OCI-LY7 (cell line): ENCODE results near the gene TRIM13. TPM values are rescaled to one million over a fixed set of nuclear protein-coding genes. Genes with fewer than 3 reads are reported as not detected.
A peak's percentile ranks its signal among the peaks of the same experiment; 100 is the strongest.

Experiments
- BruUV-seq: library from RNA; stranded (reverse); fragments of 400-500 nt; replicated peaks from 2 replicates; lab custom pipeline; 2021; lab: Mats Ljungman, UMichigan
- CTCF ChIA-PET: fragments of 300-600 bp; sonication (Branson Sonifier 250); formaldehyde crosslinking; loops from one replicate; lab custom pipeline; 2022; ENCODE audit warnings: antibody characterized with exemption; ENCODE audit not compliant: unreplicated experiment; lab: Charles Lee
- POLR2A ChIA-PET: fragments of 300-600 bp; sonication (Branson Sonifier 250); formaldehyde crosslinking; loops from one replicate; lab custom pipeline; 2022; ENCODE audit warnings: antibody characterized with exemption; lab: Charles Lee
- DNase-seq: peaks from one replicate; pipeline ENCODE4 v3.0.0-alpha.2; 2015; ENCODE audit warnings: low spot score
- H2AFZ ChIP-seq: fragments of 200-600 bp; sonication (generic), shearing (Covaris generic); 2 replicates; pipeline ENCODE4 v1.6.1; 2014; ENCODE audit warnings: mild to moderate bottlenecking, antibody characterized with exemption, low read length, moderate library complexity
- H3K27ac ChIP-seq: fragments of 200-600 bp; sonication (generic); 2 replicates; pipeline ENCODE4 v1.5.1; 2014; ENCODE audit warnings: mixed run types, low read depth, mild to moderate bottlenecking, moderate library complexity, low read length, inconsistent platforms; ENCODE audit not compliant: poor library complexity, severe bottlenecking
- H3K36me3 ChIP-seq: fragments of 200-600 bp; sonication (generic); 2 replicates; pipeline ENCODE4 v1.6.1; 2014; ENCODE audit warnings: mild to moderate bottlenecking, antibody characterized with exemption, low read length, moderate library complexity, mixed read lengths; ENCODE audit not compliant: insufficient read depth
- H3K4me1 ChIP-seq: fragments of 200-600 bp; sonication (generic); 2 replicates; pipeline ENCODE4 v1.5.1; 2014; ENCODE audit warnings: mild to moderate bottlenecking, low read length; ENCODE audit not compliant: insufficient read depth, poor library complexity, severe bottlenecking
- H3K4me2 ChIP-seq: fragments of 200-600 bp; sonication (generic); 2 replicates; pipeline ENCODE4 v1.6.1; 2014; ENCODE audit warnings: mild to moderate bottlenecking, low read length
- H3K4me3 ChIP-seq: fragments of 200-600 bp; sonication (generic); 2 replicates; pipeline ENCODE4 v1.5.1; 2014; ENCODE audit warnings: mild to moderate bottlenecking, low read depth, low read length; ENCODE audit not compliant: poor library complexity, severe bottlenecking
- H3K79me2 ChIP-seq: fragments of 200-600 bp; sonication (generic); 2 replicates; pipeline ENCODE4 v1.6.1; 2016; ENCODE audit warnings: low read depth, mild to moderate bottlenecking, low read length, moderate library complexity, mixed read lengths; ENCODE audit not compliant: insufficient read depth
- H3K9me2 ChIP-seq: fragments of 200-600 bp; sonication (generic); 2 replicates; pipeline ENCODE4 v1.6.1; 2016; ENCODE audit warnings: mild to moderate bottlenecking, low read length, mixed read lengths; ENCODE audit not compliant: insufficient read depth
- H3K9me3 ChIP-seq: fragments of 200-600 bp; sonication (generic); 2 replicates; pipeline ENCODE4 v1.6.1; 2014; ENCODE audit warnings: mild to moderate bottlenecking, mixed run types, low read length, mixed read lengths
- H4K20me1 ChIP-seq: fragments of 200-600 bp; sonication (generic); 2 replicates; pipeline ENCODE4 v1.6.1; 2014; ENCODE audit warnings: mild to moderate bottlenecking, antibody characterized with exemption, low read length, moderate library complexity, mixed read lengths; ENCODE audit not compliant: insufficient read depth
- EZH2phosphoT487 ChIP-seq: fragments of 200-600 bp; sonication (generic); IDR thresholded peaks from 2 replicates; pipeline ENCODE4 v1.6.1; 2018; ENCODE audit warnings: low read depth, borderline replicate concordance, mild to moderate bottlenecking, mixed run types, antibody characterized with exemption, low read length, moderate library complexity, mixed read lengths
- intact Hi-C: fragments of 100-400 bp; cut with micrococcal nuclease; formaldehyde crosslinking; loops from one replicate; pipeline ENCODE4 v1.10.0; 2022; ENCODE audit not compliant: unreplicated experiment
- total RNA-seq, 2 experiments: library from RNA; depleted of rRNA in 1 of 2; stranded (reverse); fragments of >200 nt in 1 of 2; shearing (Covaris generic) in 1 of 2; gene quantifications; 2 replicates each; pipeline ENCODE4 v1.2.3, GENCODE V29; 2014 to 2022
- TF ChIP-seq, protein P1 (sequence below): fragments of 200-600 bp; sonication (generic); conservative IDR thresholded peaks from 2 replicates; pipeline ENCODE4 v1.5.1; 2014; ENCODE audit warnings: mild to moderate bottlenecking, antibody characterized with exemption, low read length, moderate library complexity, mixed read lengths

The TRIM13 gene
- total RNA-seq, 2 experiments from 2014 or later = 12.5 to 13.8 TPM

DNA sequence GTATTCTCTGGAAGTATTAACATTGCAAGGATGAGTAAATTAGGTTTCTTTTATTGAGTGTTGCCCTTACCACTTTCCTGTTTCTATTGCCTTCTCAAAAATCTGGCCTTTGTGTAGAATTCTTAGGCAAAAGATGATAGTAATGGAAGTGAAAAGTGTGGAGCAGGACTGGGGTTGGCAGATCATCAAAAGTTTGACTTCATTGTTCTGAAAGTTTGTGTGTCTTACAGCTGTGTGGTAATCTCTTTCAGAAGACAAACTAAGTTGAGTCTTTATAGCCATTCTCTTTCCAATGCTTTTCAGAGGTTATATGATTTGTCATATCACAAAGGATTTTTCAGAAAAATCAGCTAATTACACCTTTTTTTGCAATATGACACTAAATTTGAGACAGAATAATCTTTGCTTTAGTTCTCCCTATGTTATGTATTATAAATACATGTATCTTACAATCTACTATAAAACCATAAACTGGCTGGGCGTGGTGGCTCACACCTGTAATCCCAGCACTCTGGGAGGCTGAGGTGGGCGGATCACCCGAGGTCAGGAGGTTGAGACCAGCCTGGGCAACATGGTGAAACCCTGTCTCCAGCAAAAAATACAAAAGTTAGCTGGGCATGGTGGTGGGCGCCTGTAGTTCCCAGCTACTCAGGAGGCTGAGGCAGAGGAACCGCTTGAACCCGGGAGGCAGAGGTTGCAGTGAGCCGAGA lies 9.7 kb downstream of the TRIM13 start:
- POLR2A ChIA-PET = interaction anchor here (0.6 to 1.1 kb wide), 3 partner anchors 15 to 510 kb away, joined by 3 to 5 read pairs (median 3); no protein-coding TSS in a partner anchor
- peaks cover 13% of the 10 kb centered on the region; the same call in 1 of the 2 replicates for H3K79me2 ChIP-seq

DNA sequence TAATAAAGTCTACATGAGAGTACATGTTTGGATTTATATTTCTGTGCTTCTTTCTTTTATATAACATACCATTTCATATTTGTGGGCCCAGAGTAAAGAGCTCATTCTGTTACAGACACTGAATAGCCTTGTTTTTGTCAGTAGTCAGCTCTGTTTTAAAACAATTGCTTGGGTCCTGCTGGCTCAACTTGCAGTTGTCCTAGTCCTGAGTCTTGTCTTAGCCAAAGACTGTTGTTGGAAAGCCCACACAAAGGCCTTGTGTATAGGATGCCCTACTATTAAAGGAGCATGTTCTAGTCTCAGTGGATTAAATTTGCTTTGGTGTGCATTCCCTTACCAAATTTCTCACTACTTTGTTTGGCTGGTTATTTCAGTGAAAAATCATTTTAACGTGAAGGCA lies 14.6 kb downstream of the TRIM13 start:
- TF ChIP-seq, protein P1, sequence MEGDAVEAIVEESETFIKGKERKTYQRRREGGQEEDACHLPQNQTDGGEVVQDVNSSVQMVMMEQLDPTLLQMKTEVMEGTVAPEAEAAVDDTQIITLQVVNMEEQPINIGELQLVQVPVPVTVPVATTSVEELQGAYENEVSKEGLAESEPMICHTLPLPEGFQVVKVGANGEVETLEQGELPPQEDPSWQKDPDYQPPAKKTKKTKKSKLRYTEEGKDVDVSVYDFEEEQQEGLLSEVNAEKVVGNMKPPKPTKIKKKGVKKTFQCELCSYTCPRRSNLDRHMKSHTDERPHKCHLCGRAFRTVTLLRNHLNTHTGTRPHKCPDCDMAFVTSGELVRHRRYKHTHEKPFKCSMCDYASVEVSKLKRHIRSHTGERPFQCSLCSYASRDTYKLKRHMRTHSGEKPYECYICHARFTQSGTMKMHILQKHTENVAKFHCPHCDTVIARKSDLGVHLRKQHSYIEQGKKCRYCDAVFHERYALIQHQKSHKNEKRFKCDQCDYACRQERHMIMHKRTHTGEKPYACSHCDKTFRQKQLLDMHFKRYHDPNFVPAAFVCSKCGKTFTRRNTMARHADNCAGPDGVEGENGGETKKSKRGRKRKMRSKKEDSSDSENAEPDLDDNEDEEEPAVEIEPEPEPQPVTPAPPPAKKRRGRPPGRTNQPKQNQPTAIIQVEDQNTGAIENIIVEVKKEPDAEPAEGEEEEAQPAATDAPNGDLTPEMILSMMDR = no peak
- TF ChIP-seq EZH2phosphoT487 = no peak
- Histone ChIP-seq H3K4me1 (no peaks in the 10 kb centered on the region), H3K9me3 (no peaks in the 10 kb centered on the region; the same call in 1 of the 2 replicates), H3K4me3 (no peak overlapping the region), H4K20me1 (no peaks in the 10 kb centered on the region), H3K79me2 (peaks cover 8% of the 10 kb centered on the region; the same call in 1 of the 2 replicates), H3K36me3 (peaks cover 88% of the 10 kb centered on the region), H3K4me2 (no peak overlapping the region), H3K27ac (no peak overlapping the region), H2AFZ (no peak overlapping the region), H3K9me2 (no peaks in the 10 kb centered on the region)
- POLR2A ChIA-PET = interaction anchor here (0.6 to 1.1 kb wide), 4 partner anchors 8 to 1131 kb away, joined by 3 read pairs; no protein-coding TSS in a partner anchor
- intact Hi-C loops = no loop called here
- CTCF ChIA-PET = no interaction called here
- no peak for DNase-seq
- no TSS peak for BruUV-seq

More for the DNA sequence above, 9.7 kb downstream of the TRIM13 start:
- CTCF ChIA-PET = no interaction called here
- no peak overlapping the region for H3K27ac ChIP-seq
- no peak overlapping the region for H3K4me2 ChIP-seq
- H3K36me3 ChIP-seq = peaks cover 93% of the 10 kb centered on the region
- intact Hi-C loops = no loop called here
- TSS peak; percentile 33 for BruUV-seq
- TF ChIP-seq, protein P1 = no peak
- no peak for TF ChIP-seq EZH2phosphoT487
- no peaks in the 10 kb centered on the region for H3K4me1 ChIP-seq
- no peak overlapping the region for H2AFZ ChIP-seq
- no peaks in the 10 kb centered on the region for H4K20me1 ChIP-seq
- DNase-seq = no peak
- no peak overlapping the region for H3K4me3 ChIP-seq
- no peaks in the 10 kb centered on the region for H3K9me2 ChIP-seq
- H3K9me3 ChIP-seq = no peaks in the 10 kb centered on the region; the same call in 1 of the 2 replicates
